Ramos (cell line): ENCODE results near the gene SVOP.
"Not testable (repeated sequence)": the region's sequence is repeated elsewhere in the genome, so short reads cannot be mapped to it uniquely, and the experiment has no call there.

Experiments
- in situ Hi-C: fragments of 300-500 bp; cut with MboI; formaldehyde crosslinking; loops from one replicate; pipeline ENCODE4 v1.14.3; 2022; ENCODE audit warnings: low sequenced_read_pairs; ENCODE audit not compliant: unreplicated experiment

SVOP gene

GRCh38 chr12:109036975-109037374 is 16.1 kb upstream of the SVOP start:
- in situ Hi-C loops: no loop called here

- in situ Hi-C loops: no loop called here
Measured at GRCh38 chr12:109033239-109034196, 12.7 kb upstream of the SVOP start.

GRCh38 chr12:109029411-109029810 is 8.5 kb upstream of the SVOP start:
- in situ Hi-C loops: no loop called here

- in situ Hi-C loops: not testable (repeated sequence)
Measured at GRCh38 chr12:109028624-109029023, 7.8 kb upstream of the SVOP start.

GRCh38 chr12:109027767-109028166 is 6.9 kb upstream of the SVOP start:
- in situ Hi-C loops: no loop called here

GRCh38 chr12:109020146-109020795 is 597 bp downstream of the SVOP start:
- in situ Hi-C loops: no loop called here

- in situ Hi-C loops: no loop called here
Measured at GRCh38 chr12:109018296-109018695, 2.6 kb downstream of the SVOP start.

GRCh38 chr12:109016978-109017377 is 3.9 kb downstream of the SVOP start:
- in situ Hi-C loops: no loop called here

- in situ Hi-C loops: no loop called here
Measured at GRCh38 chr12:109016016-109016415, 4.9 kb downstream of the SVOP start.

- in situ Hi-C loops: no loop called here
Measured at GRCh38 chr12:109014984-109015765, 5.7 kb downstream of the SVOP start.

- in situ Hi-C loops: no loop called here
Measured at GRCh38 chr12:109010259-109010658, 10.6 kb downstream of the SVOP start.

GRCh38 chr12:109009766-109010165 is 11.1 kb downstream of the SVOP start:
- in situ Hi-C loops: no loop called here

- in situ Hi-C loops: no loop called here
Measured at GRCh38 chr12:109004017-109004416, 16.9 kb downstream of the SVOP start.

GRCh38 chr12:108996320-108996719 is 24.5 kb downstream of the SVOP start:
- in situ Hi-C loops: no loop called here

GRCh38 chr12:108995370-108995992 is 25.4 kb downstream of the SVOP start:
- in situ Hi-C loops: no loop called here

GRCh38 chr12:108990103-108990502 is 30.8 kb downstream of the SVOP start:
- in situ Hi-C loops: not testable (repeated sequence)

GRCh38 chr12:108989376-108989775 is 31.5 kb downstream of the SVOP start:
- in situ Hi-C loops: no loop called here

GRCh38 chr12:108985750-108986149 is 35.1 kb downstream of the SVOP start:
- in situ Hi-C loops: no loop called here

- in situ Hi-C loops: no loop called here
Measured at GRCh38 chr12:108983227-108983626, 37.6 kb downstream of the SVOP start.

- in situ Hi-C loops: no loop called here
Measured at GRCh38 chr12:108982621-108983219, 38.1 kb downstream of the SVOP start.
